Ramos (cell line): Measurements from ENCODE around the gene RPL3.

Source experiments
- in situ Hi-C: fragments of 300-500 bp; cut with MboI; formaldehyde crosslinking; loops from one replicate; pipeline ENCODE4 v1.14.3; 2022; ENCODE audit warnings: low sequenced_read_pairs; ENCODE audit not compliant: unreplicated experiment

RPL3 gene

DNA sequence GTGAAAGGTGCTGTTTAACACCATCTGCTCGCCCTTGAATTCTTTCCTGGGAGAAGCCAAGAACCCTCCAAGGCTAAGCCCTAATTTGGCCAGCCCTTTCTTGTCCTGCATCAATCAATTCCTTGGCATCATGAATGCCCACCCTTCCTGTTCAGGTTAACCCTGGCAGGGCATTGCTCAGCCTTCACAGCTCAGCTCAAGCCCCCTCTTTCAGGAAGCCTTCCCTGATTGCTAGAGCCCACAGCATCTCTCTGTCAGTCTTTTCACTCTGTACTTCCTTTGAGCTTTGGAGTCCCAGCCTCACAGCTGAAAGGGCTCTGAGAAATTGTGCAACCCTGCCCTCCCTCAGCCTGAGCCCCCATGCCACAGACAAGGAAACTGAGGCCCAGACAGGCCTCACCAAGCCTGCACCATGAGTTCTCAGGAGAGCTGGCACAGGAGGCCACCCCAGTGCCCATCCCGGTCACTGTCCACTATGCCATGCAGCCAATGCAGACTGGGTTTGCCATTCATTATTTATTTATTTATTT, 16.9 kb downstream of the RPL3 start:
- in situ Hi-C loops, result no loop called here

DNA sequence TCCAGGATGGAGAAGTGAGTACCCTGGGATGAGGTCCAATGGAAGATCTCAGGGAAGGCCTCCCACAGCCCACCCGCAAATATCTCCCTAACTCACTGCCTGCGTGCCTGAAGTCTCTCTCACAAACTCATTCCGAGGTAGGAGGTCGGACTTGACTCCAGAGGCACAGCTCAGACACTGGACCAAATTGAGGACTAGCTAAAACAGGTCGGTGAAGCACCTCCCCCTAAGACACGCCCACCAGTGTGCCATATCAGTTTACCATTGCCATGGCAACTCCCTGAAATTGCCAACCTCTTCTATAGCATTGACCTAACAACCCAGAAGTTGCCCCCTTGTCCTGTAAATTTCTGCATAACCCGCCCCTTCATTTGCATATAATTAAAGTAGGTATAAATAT, 17.5 kb downstream of the RPL3 start:
- in situ Hi-C loops, result no loop called here

DNA sequence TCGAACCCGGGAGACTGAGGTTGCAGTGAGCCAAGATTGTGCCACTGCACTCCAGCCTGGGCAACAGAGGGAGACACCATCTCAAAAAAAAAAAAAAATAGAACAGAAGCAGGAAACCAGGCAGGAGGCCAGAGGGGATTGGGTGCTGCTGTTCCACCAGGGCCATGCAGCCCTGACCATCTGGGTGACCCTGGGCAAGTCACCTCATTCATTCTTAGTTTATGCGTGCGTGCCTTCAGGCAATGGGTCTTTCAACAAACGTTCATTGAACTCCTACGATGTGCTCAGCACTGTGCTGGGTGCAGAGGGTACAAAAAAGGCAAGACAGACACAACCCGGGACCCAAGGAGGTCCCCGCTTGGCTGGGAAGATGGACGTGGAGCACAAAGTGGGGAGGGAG, 18.3 kb downstream of the RPL3 start:
- in situ Hi-C loops, result no loop called here

- in situ Hi-C loops, result no loop called here
These were observed 19.1 kb downstream of the RPL3 start for GRCh38 chr22:39300186-39300830.

DNA sequence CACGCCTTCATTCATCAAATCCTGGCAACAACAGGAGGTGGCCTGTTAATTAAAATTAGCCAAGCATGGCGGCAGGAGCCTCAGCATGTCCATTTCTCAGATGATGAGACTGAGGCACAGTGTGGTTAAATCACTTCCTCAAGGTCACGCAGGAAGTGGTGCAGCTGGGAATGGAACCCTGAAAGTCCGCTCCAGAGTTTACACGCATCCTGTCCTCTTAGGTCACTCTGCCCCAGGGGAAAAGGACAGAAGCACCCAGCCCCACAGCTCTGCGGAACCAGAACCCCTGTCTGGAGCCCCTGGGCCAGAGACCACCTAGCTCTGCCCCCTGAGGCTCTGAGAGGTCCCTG, 19.6 kb downstream of the RPL3 start:
- in situ Hi-C loops, result no loop called here

DNA sequence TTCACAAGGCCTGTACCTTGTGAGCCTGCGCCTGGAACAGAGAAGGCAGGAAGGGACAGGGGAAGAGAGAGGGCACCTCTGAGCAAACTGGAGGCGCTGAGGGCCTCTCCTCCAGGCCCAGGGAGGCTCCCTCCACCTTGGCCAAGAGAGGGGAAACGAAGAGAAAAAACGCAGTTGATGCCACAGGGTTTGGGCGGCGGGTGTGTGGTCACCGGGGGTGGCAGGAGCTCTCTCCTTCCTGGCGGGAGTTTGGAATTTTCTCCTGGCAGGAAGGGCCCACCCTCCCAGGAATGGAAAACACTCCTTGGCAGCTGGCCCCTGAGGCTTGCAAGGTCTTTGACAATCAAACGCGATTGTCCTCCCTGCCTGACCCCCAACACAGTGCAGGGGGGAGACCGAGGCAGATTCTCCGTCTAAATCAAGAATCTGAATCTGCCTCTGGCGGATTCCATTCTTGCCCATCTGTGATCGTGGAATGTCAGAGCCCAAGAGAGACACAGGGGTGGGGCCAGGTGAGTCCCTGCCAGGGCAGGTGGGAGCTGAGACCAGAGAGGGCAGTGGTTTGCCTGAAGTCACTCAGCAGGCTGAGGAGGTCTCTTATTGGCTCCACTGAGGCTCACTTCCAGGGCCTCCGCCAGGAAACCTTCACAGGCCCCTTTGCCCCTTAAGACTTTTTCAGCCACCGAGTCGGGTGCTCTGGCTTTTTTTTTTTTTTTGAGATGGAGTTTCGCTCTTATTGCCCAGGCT, 21.0 kb downstream of the RPL3 start:
- in situ Hi-C loops, result no loop called here

GRCh38 chr22:39297490-39298240, 21.8 kb downstream of the RPL3 start:
- in situ Hi-C loops, result no loop called here

- in situ Hi-C loops, result no loop called here
These were observed 22.4 kb downstream of the RPL3 start for GRCh38 chr22:39296981-39297489.

GRCh38 chr22:39296535-39296934, 22.9 kb downstream of the RPL3 start:
- in situ Hi-C loops, result no loop called here

GRCh38 chr22:39294571-39295468, 24.6 kb downstream of the RPL3 start:
- in situ Hi-C loops, result no loop called here

- in situ Hi-C loops, result no loop called here
These were observed 25.6 kb downstream of the RPL3 start for GRCh38 chr22:39293766-39294368.

GRCh38 chr22:39292561-39293074, 26.8 kb downstream of the RPL3 start:
- in situ Hi-C loops, result no loop called here

GRCh38 chr22:39292031-39292462, 27.4 kb downstream of the RPL3 start:
- in situ Hi-C loops, result no loop called here

- in situ Hi-C loops, result no loop called here
These were observed 27.9 kb downstream of the RPL3 start for GRCh38 chr22:39291523-39291922.

DNA sequence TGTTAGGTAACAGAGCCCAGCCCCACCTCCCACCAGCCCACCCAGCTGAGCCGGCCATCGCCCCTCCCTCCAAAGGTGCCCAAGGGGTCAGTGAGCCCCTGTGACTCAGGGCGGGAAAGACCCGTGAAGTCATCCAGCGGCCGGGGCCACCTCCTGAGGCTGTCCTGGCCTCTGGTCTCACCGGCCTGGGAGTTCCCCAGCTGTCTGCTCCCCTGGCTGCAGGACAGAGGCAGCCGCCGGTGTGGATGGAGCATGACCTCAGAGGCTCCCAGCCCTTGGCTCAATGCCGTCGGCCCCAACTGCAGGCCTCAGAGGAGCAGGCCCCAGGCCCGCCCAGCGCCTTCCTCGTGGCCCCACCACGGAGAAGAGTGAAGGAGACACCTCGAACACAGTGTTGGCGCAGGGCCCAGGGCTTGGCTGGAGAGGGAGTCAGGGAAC, 28.7 kb downstream of the RPL3 start:
- in situ Hi-C loops, result no loop called here

DNA sequence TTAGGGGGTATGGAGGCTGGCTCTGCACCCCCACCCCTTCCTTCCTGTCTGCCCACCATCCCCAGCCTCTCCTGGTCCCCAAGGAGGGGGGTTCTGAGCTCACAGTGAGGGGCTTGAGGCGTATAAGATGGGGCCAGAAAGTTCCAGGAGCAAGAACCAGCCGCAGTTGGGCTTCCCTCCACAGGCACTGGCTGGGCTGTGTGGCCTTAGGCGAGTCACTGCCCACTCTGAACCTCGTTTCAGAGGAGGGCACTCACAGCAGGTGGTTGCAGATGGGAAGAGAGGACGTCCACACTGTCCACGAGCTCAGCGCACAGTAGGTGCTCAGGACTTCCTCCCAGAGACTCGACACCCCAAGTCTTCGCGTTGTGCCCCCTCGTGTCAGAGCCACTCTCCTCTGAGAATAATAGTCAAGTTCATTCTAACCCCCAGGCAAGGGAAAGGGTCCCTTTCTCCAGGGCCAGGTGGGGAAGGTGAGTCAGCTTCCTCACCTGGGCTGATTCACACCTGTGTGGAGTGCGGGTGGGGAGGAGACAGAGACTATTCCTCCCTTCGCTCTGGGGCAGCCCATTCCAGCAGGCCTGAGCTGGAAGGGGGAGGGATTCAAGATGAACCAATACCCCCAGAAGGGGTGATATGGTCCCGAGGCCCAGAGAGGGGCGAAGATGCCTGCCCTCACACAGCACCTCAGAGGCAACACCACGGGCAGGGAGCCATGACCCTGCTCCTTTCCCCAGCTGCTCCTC, 29.3 kb downstream of the RPL3 start:
- in situ Hi-C loops, result no loop called here

DNA sequence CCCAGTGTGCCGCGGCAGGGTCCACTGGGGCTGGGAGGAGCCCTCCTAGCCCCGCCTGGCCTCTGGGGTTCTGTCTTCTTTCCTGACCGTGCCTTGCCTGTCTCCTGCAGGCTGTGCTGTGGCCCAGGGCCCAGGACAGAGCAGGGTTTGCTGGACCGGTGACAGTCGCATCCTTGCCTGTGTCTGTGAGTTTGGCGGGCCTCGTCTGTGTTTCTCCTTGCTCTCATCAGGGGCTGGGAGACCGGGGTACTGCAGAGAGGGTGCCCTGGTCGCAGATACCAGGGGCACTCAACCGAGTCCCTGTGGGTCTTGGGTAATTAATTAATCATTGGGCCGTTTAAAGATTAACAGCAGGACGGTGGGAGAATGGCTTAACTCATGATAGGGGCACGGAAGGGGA, 29.9 kb downstream of the RPL3 start:
- in situ Hi-C loops, result no loop called here

GRCh38 chr22:39288135-39288898, 31.1 kb downstream of the RPL3 start:
- in situ Hi-C loops, result no loop called here
